ENCODE data around the gene PSMB2.

Gene PSMB2

DNA sequence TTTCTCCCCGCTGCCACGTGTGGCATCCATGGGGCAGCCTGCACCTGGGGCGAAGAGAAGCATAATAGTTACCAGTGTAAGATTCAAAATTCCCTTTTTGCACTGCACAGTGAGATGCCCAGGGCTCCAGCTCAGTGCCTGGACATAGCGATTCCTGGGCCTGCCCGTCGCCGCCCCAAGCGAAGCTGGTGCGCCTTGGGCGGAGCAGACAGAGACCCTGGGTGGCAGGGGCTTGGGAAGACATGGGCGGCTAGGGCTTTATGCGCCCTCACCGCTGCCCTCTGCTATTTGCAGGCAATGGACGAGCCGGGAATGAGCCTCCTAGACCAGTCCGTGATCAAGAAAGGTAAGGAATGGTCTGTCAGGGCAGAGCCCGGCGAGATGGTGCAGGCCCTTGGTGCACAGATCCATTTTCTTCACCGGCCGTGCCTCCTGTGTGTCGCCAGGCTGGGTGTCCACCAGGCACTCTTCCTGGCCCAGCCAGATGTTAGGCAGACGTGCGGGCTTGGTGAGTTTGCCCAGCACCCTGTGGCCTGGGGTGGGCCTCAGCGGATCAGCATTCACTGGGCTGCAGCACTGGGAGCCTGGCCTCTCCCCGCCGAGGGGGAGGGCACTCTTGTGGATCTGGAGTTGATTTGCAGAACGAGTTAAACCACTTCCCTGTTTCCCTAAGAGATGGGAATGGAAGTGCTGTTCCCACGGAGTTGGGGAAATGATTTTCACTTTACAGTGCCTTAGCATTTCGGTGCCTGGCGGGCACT is 66.5 kb downstream of the PSMB2 start:
- no peaks in the 10 kb centered on the region for H3K36me3 ChIP-seq (ENCODE audit: control insufficient read depth, insufficient read depth, low read length)
- H3K9me3 ChIP-seq (ENCODE audit: control insufficient read depth, low read length): no peaks in the 10 kb centered on the region
- H3K27me3 ChIP-seq (replicated peaks; ENCODE audit: control insufficient read depth, insufficient read depth, low read length, poor library complexity, severe bottlenecking): no peaks in the 10 kb centered on the region
- no peak for DNase-seq
- H3K27ac ChIP-seq (ENCODE audit: insufficient read depth, low read length, poor library complexity, severe bottlenecking): no peak overlapping the region
- no peak overlapping the region for H3K4me3 ChIP-seq (ENCODE audit: insufficient read depth, low read depth, low read length, poor library complexity, severe bottlenecking)
- H3K4me1 ChIP-seq (ENCODE audit: control insufficient read depth, insufficient read depth, low read length, poor library complexity, severe bottlenecking): peaks cover 22% of the 10 kb centered on the region

DNA sequence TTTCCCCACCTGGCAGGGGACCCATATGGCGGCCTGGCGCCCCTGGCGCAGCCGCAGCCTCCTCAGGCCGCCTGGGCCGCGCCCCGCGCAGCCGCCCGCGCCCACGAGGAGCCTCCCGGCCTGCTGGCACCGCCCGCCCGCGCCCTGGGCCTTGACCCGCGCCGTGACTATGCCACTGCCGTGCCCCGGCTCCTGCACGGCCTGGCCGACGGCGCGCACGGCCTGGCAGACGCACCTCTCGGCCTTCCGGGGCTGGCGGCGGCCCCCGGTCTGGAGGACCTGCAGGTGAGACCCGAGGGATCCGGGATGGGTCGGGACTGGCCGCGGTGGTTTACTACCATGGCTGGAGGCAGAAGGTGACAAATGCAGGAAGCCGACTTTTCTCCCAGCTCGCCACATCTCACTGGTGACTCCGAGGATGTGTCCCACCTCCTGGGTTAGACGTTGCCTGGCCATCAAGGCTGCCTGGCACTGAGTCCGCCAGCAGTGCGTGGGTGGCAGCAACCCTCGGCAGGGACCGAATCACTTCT is 67.1 kb downstream of the PSMB2 start:
- no peak overlapping the region for H3K27ac ChIP-seq (ENCODE audit: insufficient read depth, low read length, poor library complexity, severe bottlenecking)
- H3K4me1 ChIP-seq (ENCODE audit: control insufficient read depth, insufficient read depth, low read length, poor library complexity, severe bottlenecking): peaks cover 22% of the 10 kb centered on the region
- H3K4me3 ChIP-seq (ENCODE audit: insufficient read depth, low read depth, low read length, poor library complexity, severe bottlenecking): no peak overlapping the region
- no peak for DNase-seq
- H3K27me3 ChIP-seq (replicated peaks; ENCODE audit: control insufficient read depth, insufficient read depth, low read length, poor library complexity, severe bottlenecking): no peaks in the 10 kb centered on the region
- H3K9me3 ChIP-seq (ENCODE audit: control insufficient read depth, low read length): no peaks in the 10 kb centered on the region
- H3K36me3 ChIP-seq (ENCODE audit: control insufficient read depth, insufficient read depth, low read length): no peaks in the 10 kb centered on the region

DNA sequence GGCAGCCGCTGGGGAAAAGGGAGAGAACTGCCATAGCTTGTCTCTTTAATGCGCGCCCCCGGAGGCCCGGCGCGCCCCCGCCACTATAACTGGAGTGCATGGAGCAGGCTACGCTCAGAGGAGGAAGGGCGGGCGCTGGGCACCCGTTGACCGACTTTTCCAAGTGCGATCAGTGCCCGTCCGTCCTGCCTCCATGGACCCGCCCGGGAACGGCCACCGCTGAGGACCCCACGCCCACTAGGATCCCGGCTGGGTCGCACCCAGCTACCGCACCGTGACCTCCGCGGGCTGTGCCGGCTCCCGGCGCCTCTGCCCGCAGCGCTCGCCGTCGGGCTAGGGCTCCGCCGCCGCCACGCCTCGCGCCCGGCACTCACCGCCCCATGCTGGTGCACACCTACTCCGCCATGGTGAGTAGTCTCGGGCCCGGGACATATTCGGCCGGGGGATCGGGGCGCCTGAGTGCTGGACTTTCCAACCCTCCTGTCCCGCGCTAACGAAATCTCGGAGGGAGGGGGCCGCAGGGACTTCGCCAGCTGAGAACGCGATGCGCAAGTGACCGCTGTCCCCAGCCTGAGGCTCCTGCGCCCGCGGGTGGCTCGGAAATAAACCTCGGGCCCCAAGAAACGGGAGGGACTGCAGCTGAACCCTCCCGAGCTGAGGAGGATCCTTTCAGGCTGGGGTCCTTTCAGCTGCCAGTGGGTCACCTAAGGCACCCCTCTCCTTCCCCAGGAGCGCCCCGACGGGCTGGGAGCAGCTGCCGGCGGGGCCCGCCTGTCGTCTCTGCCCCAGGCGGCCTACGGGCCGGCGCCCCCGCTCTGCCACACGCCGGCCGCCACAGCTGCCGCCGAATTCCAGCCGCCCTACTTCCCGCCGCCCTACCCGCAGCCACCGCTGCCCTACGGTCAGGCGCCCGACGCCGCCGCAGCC is 67.9 kb downstream of the PSMB2 start, which contains the start of gene TFAP2E:
TSS of gene TFAP2E (plus strand) at position 117 of the 927 bp plus-strand sequence. CDS start at position 381, 264 bp downstream.
- DNase-seq: no peak
- Histone ChIP-seq H3K27ac (ENCODE audit: insufficient read depth, low read length, poor library complexity, severe bottlenecking) (no peak within 1 kb of the TSS), H3K4me3 (ENCODE audit: insufficient read depth, low read depth, low read length, poor library complexity, severe bottlenecking) (peak within 1 kb of the TSS; percentile 10), H3K4me1 (ENCODE audit: control insufficient read depth, insufficient read depth, low read length, poor library complexity, severe bottlenecking) (peaks cover 20% of the 10 kb centered on the region), H3K27me3 (replicated peaks; ENCODE audit: control insufficient read depth, insufficient read depth, low read length, poor library complexity, severe bottlenecking) (no peaks in the 10 kb centered on the region), H3K9me3 (ENCODE audit: control insufficient read depth, low read length) (no peaks in the 10 kb centered on the region), H3K36me3 (ENCODE audit: control insufficient read depth, insufficient read depth, low read length) (no peaks in the 10 kb centered on the region)

DNA sequence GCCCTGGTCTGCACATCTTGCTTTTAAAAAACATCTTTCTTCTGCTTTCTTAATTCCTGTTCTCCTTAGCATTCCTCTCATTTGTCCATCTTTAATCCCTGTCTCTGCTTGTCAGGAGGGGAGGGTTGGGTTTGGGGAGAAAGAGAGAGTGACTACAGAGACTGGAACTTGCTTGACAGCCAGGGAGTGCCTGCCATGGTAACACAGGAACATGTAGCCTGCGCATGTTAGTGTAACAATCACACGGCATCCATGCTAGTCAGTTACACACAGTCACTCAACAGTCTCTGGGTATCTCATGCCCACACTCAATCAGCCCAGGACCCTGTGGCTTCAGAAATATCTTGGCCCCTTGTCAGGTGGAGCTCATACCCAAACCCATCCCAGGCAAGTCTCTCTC is 69.0 kb downstream of the PSMB2 start:
- H3K27me3 ChIP-seq (replicated peaks; ENCODE audit: control insufficient read depth, insufficient read depth, low read length, poor library complexity, severe bottlenecking): no peaks in the 10 kb centered on the region
- H3K4me3 ChIP-seq (ENCODE audit: insufficient read depth, low read depth, low read length, poor library complexity, severe bottlenecking): no peak overlapping the region
- H3K27ac ChIP-seq (ENCODE audit: insufficient read depth, low read length, poor library complexity, severe bottlenecking): no peak overlapping the region
- H3K36me3 ChIP-seq (ENCODE audit: control insufficient read depth, insufficient read depth, low read length): no peaks in the 10 kb centered on the region
- no peak for DNase-seq
- peaks cover 11% of the 10 kb centered on the region for H3K4me1 ChIP-seq (ENCODE audit: control insufficient read depth, insufficient read depth, low read length, poor library complexity, severe bottlenecking)
- no peaks in the 10 kb centered on the region for H3K9me3 ChIP-seq (ENCODE audit: control insufficient read depth, low read length)

DNA sequence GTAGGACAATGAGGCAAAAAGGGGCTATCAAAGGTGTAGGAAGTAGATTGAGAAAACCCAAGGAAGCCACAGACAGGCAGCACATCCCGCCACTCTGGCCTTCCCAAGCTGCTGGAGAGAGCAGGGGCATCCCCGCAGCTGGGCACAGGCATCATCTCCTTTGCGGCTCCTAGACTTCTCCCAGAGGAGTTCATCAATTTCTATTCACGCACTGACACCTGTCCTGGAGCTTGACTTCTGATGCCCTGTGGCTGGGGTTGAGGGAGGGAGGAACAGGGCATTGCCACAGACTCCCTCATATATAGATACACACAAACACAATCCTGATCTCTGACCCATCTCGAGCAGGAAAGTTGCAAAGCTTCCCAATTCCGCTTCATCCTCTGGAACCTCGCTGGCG is 70.1 kb downstream of the PSMB2 start:
- H3K4me1 ChIP-seq (ENCODE audit: control insufficient read depth, insufficient read depth, low read length, poor library complexity, severe bottlenecking): peaks cover under 1% of the 10 kb centered on the region
- H3K9me3 ChIP-seq (ENCODE audit: control insufficient read depth, low read length): no peaks in the 10 kb centered on the region
- H3K27ac ChIP-seq (ENCODE audit: insufficient read depth, low read length, poor library complexity, severe bottlenecking): no peak overlapping the region
- H3K27me3 ChIP-seq (replicated peaks; ENCODE audit: control insufficient read depth, insufficient read depth, low read length, poor library complexity, severe bottlenecking): no peaks in the 10 kb centered on the region
- no peak overlapping the region for H3K4me3 ChIP-seq (ENCODE audit: insufficient read depth, low read depth, low read length, poor library complexity, severe bottlenecking)
- no peaks in the 10 kb centered on the region for H3K36me3 ChIP-seq (ENCODE audit: control insufficient read depth, insufficient read depth, low read length)
- no peak for DNase-seq

DNA sequence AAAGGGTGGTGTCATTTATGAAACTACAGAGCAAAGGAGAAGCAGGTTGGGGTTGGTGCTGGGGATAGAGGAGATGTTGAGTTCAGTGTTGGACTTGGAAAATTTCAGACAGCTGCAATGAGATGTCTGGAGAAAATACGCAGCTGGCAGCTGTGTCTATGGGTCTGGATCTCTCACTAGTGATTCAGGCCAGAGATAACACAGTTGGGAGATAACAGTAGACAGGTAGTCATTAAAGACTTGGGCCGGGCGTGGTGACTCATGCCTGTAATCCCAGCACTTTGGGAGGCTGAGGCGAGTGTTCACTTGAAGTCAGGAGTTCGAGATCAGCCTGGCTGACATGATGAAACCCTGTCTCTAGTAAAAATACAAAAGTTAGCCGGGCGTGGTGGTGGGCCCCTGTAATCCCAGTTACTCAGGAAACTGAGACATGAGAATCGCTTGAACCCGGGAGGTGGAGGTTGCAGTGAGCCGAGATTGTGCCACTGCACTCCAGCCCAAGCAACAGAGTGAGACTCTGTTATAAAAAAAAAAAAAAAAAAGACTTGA is 70.7 kb downstream of the PSMB2 start:
- no peaks in the 10 kb centered on the region for H3K9me3 ChIP-seq (ENCODE audit: control insufficient read depth, low read length)
- no peaks in the 10 kb centered on the region for H3K4me1 ChIP-seq (ENCODE audit: control insufficient read depth, insufficient read depth, low read length, poor library complexity, severe bottlenecking)
- no peak overlapping the region for H3K27ac ChIP-seq (ENCODE audit: insufficient read depth, low read length, poor library complexity, severe bottlenecking)
- no peaks in the 10 kb centered on the region for H3K27me3 ChIP-seq (replicated peaks; ENCODE audit: control insufficient read depth, insufficient read depth, low read length, poor library complexity, severe bottlenecking)
- no peak for DNase-seq
- no peak overlapping the region for H3K4me3 ChIP-seq (ENCODE audit: insufficient read depth, low read depth, low read length, poor library complexity, severe bottlenecking)
- no peaks in the 10 kb centered on the region for H3K36me3 ChIP-seq (ENCODE audit: control insufficient read depth, insufficient read depth, low read length)

DNA sequence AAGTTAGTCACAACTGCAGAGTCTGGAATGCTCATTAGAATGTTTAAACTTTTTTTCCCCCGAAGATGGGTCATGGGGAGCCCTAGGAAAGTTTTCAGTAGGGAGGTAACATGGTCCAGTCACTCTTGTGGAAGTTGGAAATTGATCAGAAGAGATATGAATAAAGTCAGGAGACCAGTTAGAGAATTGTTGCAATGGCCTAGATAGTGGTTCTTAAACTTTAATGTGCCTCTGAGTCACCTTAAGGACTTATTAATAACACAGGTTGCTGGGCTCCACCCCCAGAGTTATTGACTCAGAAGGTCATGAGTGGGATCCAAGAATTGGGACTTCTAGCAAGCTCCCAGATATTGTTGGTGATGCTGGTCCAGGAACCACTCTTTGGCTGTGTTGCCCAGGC is 71.4 kb downstream of the PSMB2 start:
- H3K4me1 ChIP-seq (ENCODE audit: control insufficient read depth, insufficient read depth, low read length, poor library complexity, severe bottlenecking): no peaks in the 10 kb centered on the region
- H3K36me3 ChIP-seq (ENCODE audit: control insufficient read depth, insufficient read depth, low read length): no peaks in the 10 kb centered on the region
- no peak overlapping the region for H3K27ac ChIP-seq (ENCODE audit: insufficient read depth, low read length, poor library complexity, severe bottlenecking)
- H3K27me3 ChIP-seq (replicated peaks; ENCODE audit: control insufficient read depth, insufficient read depth, low read length, poor library complexity, severe bottlenecking): no peaks in the 10 kb centered on the region
- no peaks in the 10 kb centered on the region for H3K9me3 ChIP-seq (ENCODE audit: control insufficient read depth, low read length)
- H3K4me3 ChIP-seq (ENCODE audit: insufficient read depth, low read depth, low read length, poor library complexity, severe bottlenecking): no peak overlapping the region
- DNase-seq: no peak

DNA sequence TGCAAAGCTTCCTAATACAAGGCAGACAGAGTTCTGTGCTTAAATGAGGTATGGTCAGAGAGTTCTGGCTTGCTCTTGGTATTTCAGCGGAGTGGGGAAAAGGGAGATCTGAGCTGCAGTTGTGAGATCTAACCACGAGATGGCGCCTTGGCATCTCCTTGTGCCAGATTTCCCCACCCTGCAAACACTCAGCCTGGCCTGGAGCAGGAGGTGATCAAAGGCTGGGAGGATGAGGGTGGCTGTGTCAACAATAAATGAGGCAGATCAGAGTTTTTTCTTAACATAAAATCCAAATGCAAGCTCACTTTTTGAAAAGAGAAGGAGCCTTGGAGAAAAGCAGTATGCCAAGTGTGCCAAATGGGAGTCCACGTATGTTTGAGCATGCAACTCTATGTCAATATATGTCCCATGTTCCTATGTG is 72.3 kb downstream of the PSMB2 start:
- DNase-seq: peak in 2 of 3 donors; percentile 29 to 50
- Histone ChIP-seq H3K27me3 (replicated peaks; ENCODE audit: control insufficient read depth, insufficient read depth, low read length, poor library complexity, severe bottlenecking) (no peaks in the 10 kb centered on the region), H3K27ac (ENCODE audit: insufficient read depth, low read length, poor library complexity, severe bottlenecking) (no peak overlapping the region), H3K36me3 (ENCODE audit: control insufficient read depth, insufficient read depth, low read length) (peaks cover 3% of the 10 kb centered on the region), H3K4me1 (ENCODE audit: control insufficient read depth, insufficient read depth, low read length, poor library complexity, severe bottlenecking) (no peaks in the 10 kb centered on the region), H3K9me3 (ENCODE audit: control insufficient read depth, low read length) (no peaks in the 10 kb centered on the region), H3K4me3 (ENCODE audit: insufficient read depth, low read depth, low read length, poor library complexity, severe bottlenecking) (no peak overlapping the region)

DNA sequence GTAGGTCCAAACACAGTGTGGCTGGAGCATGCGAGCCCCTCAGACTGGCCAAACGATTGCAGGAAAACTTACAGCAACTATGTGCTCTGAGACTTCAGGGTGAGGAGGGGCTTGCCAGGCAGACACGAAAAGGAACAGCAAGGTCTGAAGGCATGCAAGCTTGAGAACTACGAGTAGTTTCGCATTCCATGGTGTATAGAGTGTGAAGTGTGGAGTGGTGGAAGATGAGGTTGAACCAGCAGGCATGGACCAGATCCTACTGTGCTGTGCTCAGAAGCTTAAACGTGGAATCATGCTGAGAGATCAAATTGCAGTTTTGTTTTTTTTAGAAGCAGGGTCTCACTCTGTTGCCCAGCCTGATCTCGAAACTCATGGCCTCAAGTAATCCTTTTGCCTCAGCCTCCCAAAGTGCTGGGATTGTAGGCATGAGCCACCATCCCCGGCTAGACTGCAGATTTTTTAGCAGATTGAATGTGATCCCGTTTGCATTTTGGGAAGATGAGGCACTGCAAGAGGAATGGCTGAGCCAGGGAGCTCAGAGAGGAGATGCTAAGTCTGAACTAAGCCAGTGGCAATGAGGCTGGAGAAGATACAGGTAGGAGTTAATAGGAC is 73.3 kb downstream of the PSMB2 start:
- H3K4me1 ChIP-seq (ENCODE audit: control insufficient read depth, insufficient read depth, low read length, poor library complexity, severe bottlenecking): no peaks in the 10 kb centered on the region

More for the DNA sequence above, 73.3 kb downstream of the PSMB2 start:
- DNase-seq: no peak
- Histone ChIP-seq H3K27me3 (replicated peaks; ENCODE audit: control insufficient read depth, insufficient read depth, low read length, poor library complexity, severe bottlenecking) (no peaks in the 10 kb centered on the region), H3K9me3 (ENCODE audit: control insufficient read depth, low read length) (no peaks in the 10 kb centered on the region), H3K27ac (ENCODE audit: insufficient read depth, low read length, poor library complexity, severe bottlenecking) (no peak overlapping the region), H3K4me3 (ENCODE audit: insufficient read depth, low read depth, low read length, poor library complexity, severe bottlenecking) (no peak overlapping the region), H3K36me3 (ENCODE audit: control insufficient read depth, insufficient read depth, low read length) (peaks cover 4% of the 10 kb centered on the region)

All from effector memory CD4-positive, alpha-beta T cell (primary cell).